ENCODE measurements around the gene SHISA9.
"Not testable (repeated sequence)": the region's sequence is repeated elsewhere in the genome, so short reads cannot be mapped to it uniquely, and the experiment has no call there.

Gene SHISA9

DNA sequence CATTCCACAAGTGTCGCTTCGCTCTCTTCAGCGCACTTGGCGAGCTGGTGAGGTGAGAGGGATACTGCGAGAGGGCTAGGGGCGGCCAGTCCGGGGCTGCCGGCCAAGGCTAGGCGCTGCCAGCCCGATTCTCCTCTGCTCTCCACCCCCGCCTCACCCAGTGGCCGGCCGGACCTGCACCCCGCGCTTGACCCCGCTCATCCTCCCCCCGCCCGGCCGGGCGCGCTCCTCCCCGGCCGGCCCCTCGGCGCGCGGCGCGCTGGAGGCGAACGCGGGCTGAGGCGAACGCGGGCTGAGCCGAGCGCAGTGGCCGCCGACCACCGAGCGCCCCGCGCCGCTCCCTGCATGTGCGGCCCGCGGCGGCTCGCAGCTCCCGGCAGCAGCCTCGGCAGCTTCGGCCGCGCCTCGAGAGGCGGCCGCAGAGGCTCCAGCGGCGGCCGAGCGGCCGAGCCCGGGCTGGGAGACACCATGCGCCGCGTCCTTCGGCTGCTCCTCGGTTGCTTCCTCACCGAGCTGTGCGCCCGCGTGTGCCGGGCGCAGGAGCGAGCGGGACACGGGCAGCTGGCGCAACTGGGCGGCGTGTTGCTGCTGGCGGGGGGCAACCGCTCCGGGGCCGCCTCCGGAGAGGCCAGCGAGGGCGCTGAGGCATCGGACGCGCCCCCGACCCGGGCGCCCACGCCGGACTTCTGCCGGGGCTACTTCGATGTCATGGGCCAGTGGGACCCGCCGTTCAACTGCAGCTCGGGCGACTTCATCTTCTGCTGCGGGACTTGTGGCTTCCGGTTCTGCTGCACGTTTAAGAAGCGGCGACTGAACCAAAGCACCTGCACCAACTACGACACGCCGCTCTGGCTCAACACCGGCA, at the start of gene SHISA9:
Gene SHISA9, plus strand, starts transcription at position 2 of the 865 bp plus-strand sequence.
- TF ChIP-seq, protein P1, sequence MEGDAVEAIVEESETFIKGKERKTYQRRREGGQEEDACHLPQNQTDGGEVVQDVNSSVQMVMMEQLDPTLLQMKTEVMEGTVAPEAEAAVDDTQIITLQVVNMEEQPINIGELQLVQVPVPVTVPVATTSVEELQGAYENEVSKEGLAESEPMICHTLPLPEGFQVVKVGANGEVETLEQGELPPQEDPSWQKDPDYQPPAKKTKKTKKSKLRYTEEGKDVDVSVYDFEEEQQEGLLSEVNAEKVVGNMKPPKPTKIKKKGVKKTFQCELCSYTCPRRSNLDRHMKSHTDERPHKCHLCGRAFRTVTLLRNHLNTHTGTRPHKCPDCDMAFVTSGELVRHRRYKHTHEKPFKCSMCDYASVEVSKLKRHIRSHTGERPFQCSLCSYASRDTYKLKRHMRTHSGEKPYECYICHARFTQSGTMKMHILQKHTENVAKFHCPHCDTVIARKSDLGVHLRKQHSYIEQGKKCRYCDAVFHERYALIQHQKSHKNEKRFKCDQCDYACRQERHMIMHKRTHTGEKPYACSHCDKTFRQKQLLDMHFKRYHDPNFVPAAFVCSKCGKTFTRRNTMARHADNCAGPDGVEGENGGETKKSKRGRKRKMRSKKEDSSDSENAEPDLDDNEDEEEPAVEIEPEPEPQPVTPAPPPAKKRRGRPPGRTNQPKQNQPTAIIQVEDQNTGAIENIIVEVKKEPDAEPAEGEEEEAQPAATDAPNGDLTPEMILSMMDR (IDR thresholded peaks at IDR 0.05), result no peak
- TF ChIP-seq ZFX (IDR thresholded peaks at IDR 0.05; ENCODE audit: borderline replicate concordance), result no peak
- no peak within 1 kb of the TSS for H3K27ac ChIP-seq

DNA sequence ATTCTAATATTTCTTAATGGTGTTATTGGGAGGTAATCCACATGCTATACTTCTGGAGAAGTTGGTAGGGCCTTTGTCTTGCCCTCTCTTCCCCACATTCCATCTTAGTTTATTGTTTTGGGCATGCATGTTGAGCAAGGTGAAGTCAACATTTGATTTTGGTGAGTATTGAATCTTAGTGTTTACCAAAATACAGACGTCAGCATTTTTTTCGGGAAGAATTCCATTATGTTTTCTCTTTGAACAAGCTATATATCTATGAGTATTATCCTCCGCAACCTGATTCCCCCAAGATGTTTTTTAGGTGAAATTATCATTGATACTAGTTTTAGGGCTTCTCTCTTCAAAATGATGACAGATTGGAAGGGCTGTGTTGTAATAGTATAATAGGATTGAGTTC, 47.4 kb upstream of the SHISA9 start:
- no peak overlapping the region for H3K27ac ChIP-seq
- no peak for TF ChIP-seq ZFX (IDR thresholded peaks at IDR 0.05; ENCODE audit: borderline replicate concordance)
- TF ChIP-seq, protein P1 (IDR thresholded peaks at IDR 0.05), result no peak

DNA sequence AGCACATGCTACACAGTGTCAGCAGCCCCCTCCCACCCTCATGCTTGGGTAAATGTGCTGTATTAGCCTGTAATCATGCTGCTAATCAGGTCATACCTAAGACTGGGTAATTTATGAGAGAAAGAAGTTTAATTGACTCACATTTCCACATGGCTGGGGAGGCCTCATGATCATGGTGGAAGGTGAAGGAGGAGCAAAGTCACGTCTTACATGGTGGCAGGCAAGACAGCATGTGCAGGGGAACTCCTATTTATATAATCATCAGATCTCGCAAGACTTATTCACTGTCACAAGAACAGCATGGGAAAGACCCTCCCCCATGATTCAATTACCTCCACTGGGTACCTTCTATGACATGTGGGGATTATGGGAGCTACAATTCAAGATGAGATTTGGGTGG, 44.0 kb upstream of the SHISA9 start:
- not testable (repeated sequence) for H3K27ac ChIP-seq

DNA sequence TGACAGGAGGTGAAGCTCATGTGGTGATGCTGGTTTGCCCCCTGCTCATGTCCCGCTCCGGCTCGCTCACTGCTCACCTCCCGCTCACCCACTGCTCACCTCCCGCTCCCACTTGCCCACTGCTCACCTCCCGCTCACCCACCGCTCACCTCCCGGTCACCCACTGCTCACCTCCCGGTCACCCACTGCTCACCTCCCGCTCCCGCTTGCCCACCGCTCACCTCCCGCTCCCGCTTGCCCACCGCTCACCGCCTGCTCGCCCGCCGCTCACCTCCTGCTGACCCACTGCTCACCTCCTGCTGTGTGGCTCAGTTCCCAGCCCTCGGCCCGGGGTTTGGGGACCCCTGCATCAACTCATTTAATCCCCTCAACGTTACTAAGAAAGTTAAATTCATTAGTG, 39.1 kb upstream of the SHISA9 start:
- H3K27ac ChIP-seq, result no peak overlapping the region
- no peak for TF ChIP-seq ZFX (IDR thresholded peaks at IDR 0.05; ENCODE audit: borderline replicate concordance)
- TF ChIP-seq, protein P1 (IDR thresholded peaks at IDR 0.05), result no peak

DNA sequence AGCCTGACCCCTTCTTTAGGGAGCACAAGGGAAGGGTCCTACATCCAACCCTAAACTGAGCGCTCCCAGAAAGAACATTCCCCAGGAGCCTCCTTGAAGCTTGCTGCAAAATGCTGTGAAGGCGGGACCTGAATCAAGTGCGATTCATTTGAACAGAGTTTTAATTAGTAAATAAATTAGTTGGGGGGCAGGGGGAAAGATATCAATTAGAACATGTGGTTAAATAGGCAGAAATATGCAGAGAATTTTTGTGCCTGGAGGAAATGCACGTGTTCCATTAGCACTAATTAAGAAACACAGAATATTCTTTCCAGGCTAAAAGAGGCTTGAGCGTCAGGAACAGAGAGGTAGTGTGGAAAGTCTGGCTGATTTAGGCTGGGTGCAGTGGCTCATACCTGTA, 38.5 kb upstream of the SHISA9 start:
- TF ChIP-seq, protein P1 (IDR thresholded peaks at IDR 0.05), result no peak
- no peak for TF ChIP-seq ZFX (IDR thresholded peaks at IDR 0.05; ENCODE audit: borderline replicate concordance)
- H3K27ac ChIP-seq, result no peak overlapping the region

DNA sequence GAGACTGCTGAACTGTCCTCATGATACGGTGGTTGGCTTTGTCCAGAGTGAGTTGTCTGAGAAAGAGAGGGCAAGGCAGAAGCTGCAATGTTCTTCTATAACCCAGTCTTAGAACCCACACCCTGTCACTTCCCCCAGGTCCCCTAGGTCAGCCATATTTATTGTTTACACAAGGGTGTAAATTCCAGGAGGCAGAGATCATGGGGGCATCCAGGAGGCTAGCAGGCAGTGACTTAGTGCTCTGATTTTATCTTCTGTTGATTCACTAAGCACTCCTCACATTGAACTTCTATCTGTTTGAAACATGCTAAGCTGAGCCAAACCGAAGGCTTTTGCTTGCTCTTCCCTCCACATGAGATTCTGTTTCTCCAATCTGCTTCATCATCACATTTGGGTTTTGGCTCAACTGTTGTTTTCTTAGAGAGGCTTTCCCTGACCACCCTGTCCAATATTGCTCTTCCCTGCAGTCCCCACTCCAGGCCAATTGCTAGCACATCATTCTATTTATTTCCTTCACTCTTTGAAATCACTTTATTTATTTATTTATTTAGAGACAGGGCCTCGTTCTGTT, 34.3 kb upstream of the SHISA9 start:
- H3K27ac ChIP-seq, result no peak overlapping the region
- TF ChIP-seq ZFX (IDR thresholded peaks at IDR 0.05; ENCODE audit: borderline replicate concordance), result no peak
- TF ChIP-seq, protein P1 (IDR thresholded peaks at IDR 0.05), result no peak

DNA sequence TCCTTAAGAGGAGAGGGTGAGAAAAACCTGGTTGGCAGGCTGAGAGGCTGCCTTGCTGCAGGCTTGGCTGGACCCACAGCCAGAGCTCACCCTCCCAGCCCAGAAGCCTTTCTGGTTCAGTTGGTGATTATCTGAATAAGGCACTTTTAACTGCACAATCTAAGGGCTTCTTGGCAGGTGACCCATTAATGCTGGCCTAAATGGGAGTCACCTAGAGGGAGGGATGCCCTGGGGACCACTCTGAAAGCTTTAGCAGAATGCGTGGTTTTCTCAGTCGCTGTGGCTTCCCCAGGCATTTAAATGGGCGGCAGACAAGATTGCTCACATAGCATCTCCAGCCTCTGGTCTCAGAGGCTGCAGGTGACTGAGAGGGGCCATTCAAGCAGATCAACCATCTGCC, 33.2 kb upstream of the SHISA9 start:
- no peak for TF ChIP-seq ZFX (IDR thresholded peaks at IDR 0.05; ENCODE audit: borderline replicate concordance)
- TF ChIP-seq, protein P1 (IDR thresholded peaks at IDR 0.05), result no peak

More for the DNA sequence above, 33.2 kb upstream of the SHISA9 start:
- H3K27ac ChIP-seq, result no peak overlapping the region

All from 22Rv1 (cell line).